HG02678 (cell line): ENCODE measurements around the gene PEX5L.

Source experiments
- ATAC-seq: cut with Tn5 transposase; IDR thresholded peaks from one replicate; pipeline ENCODE4 v1.9.1; 2021; ENCODE audit warnings: mild to moderate bottlenecking, moderate library complexity; ENCODE audit not compliant: unreplicated experiment

Gene PEX5L

GRCh38 chr3:179853176-179853575 lies 183.6 kb downstream of the PEX5L start:
- ATAC-seq: no peak

- ATAC-seq: peak; percentile 67
Observed at GRCh38 chr3:179852142-179852905, 184.4 kb downstream of the PEX5L start.

GRCh38 chr3:179848711-179849110 lies 188.0 kb downstream of the PEX5L start:
- no peak for ATAC-seq

GRCh38 chr3:179842061-179842460 lies 194.7 kb downstream of the PEX5L start:
- no peak for ATAC-seq

- no peak for ATAC-seq
Observed at GRCh38 chr3:179840985-179841384, 195.8 kb downstream of the PEX5L start.

GRCh38 chr3:179837374-179837773 lies 199.4 kb downstream of the PEX5L start:
- ATAC-seq: no peak

- no peak for ATAC-seq
Observed at GRCh38 chr3:179833294-179833693, 203.4 kb downstream of the PEX5L start.

- ATAC-seq: no peak
Observed at GRCh38 chr3:179832333-179832854, 204.3 kb downstream of the PEX5L start.

- no peak for ATAC-seq
Observed at GRCh38 chr3:179829401-179829800, 207.3 kb downstream of the PEX5L start.

- no peak for ATAC-seq
Observed at GRCh38 chr3:179828738-179829137, 208.0 kb downstream of the PEX5L start.

GRCh38 chr3:179826247-179826637 lies 210.5 kb downstream of the PEX5L start:
- ATAC-seq: no peak

GRCh38 chr3:179825527-179826246 lies 211.1 kb downstream of the PEX5L start:
- no peak for ATAC-seq

GRCh38 chr3:179822296-179822695 lies 214.4 kb downstream of the PEX5L start:
- ATAC-seq: no peak

GRCh38 chr3:179819379-179819778 lies 217.4 kb downstream of the PEX5L start:
- no peak for ATAC-seq

- no peak for ATAC-seq
Observed at GRCh38 chr3:179812096-179812382, 224.7 kb downstream of the PEX5L start.

- peak; percentile 91 for ATAC-seq
Observed at GRCh38 chr3:179811321-179812095, 225.2 kb downstream of the PEX5L start.

GRCh38 chr3:179809639-179810038 lies 227.1 kb downstream of the PEX5L start:
- no peak for ATAC-seq

GRCh38 chr3:179807588-179807987 lies 229.1 kb downstream of the PEX5L start:
- no peak for ATAC-seq

- ATAC-seq: no peak
Observed at GRCh38 chr3:179806177-179806576, 230.6 kb downstream of the PEX5L start.

GRCh38 chr3:179801856-179802255 lies 234.9 kb downstream of the PEX5L start:
- no peak for ATAC-seq

GRCh38 chr3:179801263-179801662 lies 235.5 kb downstream of the PEX5L start:
- no peak for ATAC-seq

- no peak for ATAC-seq
Observed at GRCh38 chr3:179797192-179797591, 239.5 kb downstream of the PEX5L start.
